Left ventricle myocardium inferior (tissue), 1 donor: ENCODE results near the gene SELP. TPM values are rescaled to one million over a fixed set of nuclear protein-coding genes. Genes with fewer than 3 reads are reported as not detected.

ENCODE experiments used
- DNase-seq: peaks from one replicate; pipeline ENCODE4 v3.0.0-alpha.2; 2020
- H3K27ac ChIP-seq: fragments of 200-600 bp; replicated peaks from 2 replicates; pipeline ENCODE4 v1.8.0; 2021
- H3K27me3 ChIP-seq: fragments of 200-600 bp; 2 replicates; pipeline ENCODE4 v1.8.0; 2021; ENCODE audit warnings: low read depth
- H3K36me3 ChIP-seq: fragments of 200-600 bp; 2 replicates; pipeline ENCODE4 v1.8.0; 2021
- H3K4me1 ChIP-seq: fragments of 200-600 bp; 2 replicates; pipeline ENCODE4 v1.8.0; 2021
- H3K4me3 ChIP-seq: fragments of 200-600 bp; 2 replicates; pipeline ENCODE4 v1.8.0; 2021; ENCODE audit warnings: mild to moderate bottlenecking, moderate library complexity
- H3K9me3 ChIP-seq: fragments of 200-600 bp; replicated peaks from 2 replicates; pipeline ENCODE4 v1.8.0; 2021
- CTCF ChIP-seq: fragments of 200-600 bp; IDR thresholded peaks from 2 replicates; pipeline ENCODE4 v1.8.0; 2021; ENCODE audit warnings: antibody characterized with exemption, mild to moderate bottlenecking, borderline replicate concordance
- intact Hi-C: fragments of 100-400 bp; cut with micrococcal nuclease; formaldehyde crosslinking; loops from one replicate; pipeline ENCODE4 v1.11.0; 2022
- total RNA-seq: library from RNA; stranded (reverse); fragmentation: NEBNext Ultra II Directional; extraction: Animal tissue kit (Norgen Biotek cat#: 25700); gene quantifications from one replicate; pipeline ENCODE4 v1.2.1, GENCODE V29; 2021
- donor health status: DM: no; HTN: yes; CAD: no; lungs with severe emphysema.

Gene SELP
- total RNA-seq, 1 donor from 2014 or later, result 10.9 TPM

GRCh38 chr1:169538998-169539871, 90.7 kb downstream of the SELP start:
- H3K4me3 ChIP-seq, result no peak overlapping the region
- no peaks in the 10 kb centered on the region for H3K4me1 ChIP-seq
- no peaks in the 10 kb centered on the region for H3K9me3 ChIP-seq
- no peak for TF ChIP-seq CTCF
- H3K36me3 ChIP-seq, result peaks cover 5% of the 10 kb centered on the region
- H3K27me3 ChIP-seq, result no peaks in the 10 kb centered on the region
- intact Hi-C loops, result no loop called here
- DNase-seq, result no peak
- no peak overlapping the region for H3K27ac ChIP-seq

Other genes with a start within 250 kb of the SELP start
- 1.5 TPM for gene CCDC181, start 202.7 kb downstream of the SELP start, total RNA-seq
- gene SLC19A2, start 144.2 kb downstream of the SELP start, total RNA-seq, result 16.6 TPM
- gene F5, start 43.6 kb downstream of the SELP start, total RNA-seq, result 14.7 TPM
- 1.2 TPM for gene SELL, start 81.5 kb upstream of the SELP start, total RNA-seq
- 0.44 TPM for gene SELE, start 104.0 kb upstream of the SELP start, total RNA-seq
- 5.9 TPM for gene METTL18, start 164.8 kb upstream of the SELP start, total RNA-seq